GM10266 (cell line): ENCODE measurements around the gene WDR47.
"Not testable (repeated sequence)": the region's sequence is repeated elsewhere in the genome, so short reads cannot be mapped to it uniquely, and the experiment has no call there.

Experiments used
- DNase-seq: peaks from one replicate; pipeline ENCODE4 v3.0.0; 2012; ENCODE audit errors: extremely low spot score
- CTCF ChIP-seq: IDR thresholded peaks from 2 replicates; pipeline ENCODE4 v1.5.1; 2012; ENCODE audit warnings: mild to moderate bottlenecking, low read depth; ENCODE audit not compliant: control insufficient read depth, insufficient read depth; ENCODE audit errors: missing control alignments

The WDR47 gene

GRCh38 chr1:109065137-109065536 lies 23.2 kb upstream of the WDR47 start:
- DNase-seq: no peak
- TF ChIP-seq CTCF: no peak

- TF ChIP-seq CTCF: no peak
- no peak for DNase-seq
Observed at GRCh38 chr1:109061183-109061582, 19.3 kb upstream of the WDR47 start.

GRCh38 chr1:109060707-109061106 lies 18.8 kb upstream of the WDR47 start:
- no peak for DNase-seq
- no peak for TF ChIP-seq CTCF

GRCh38 chr1:109059026-109059425 lies 17.1 kb upstream of the WDR47 start:
- TF ChIP-seq CTCF: no peak
- DNase-seq: no peak

- TF ChIP-seq CTCF: no peak
- DNase-seq: no peak
Observed at GRCh38 chr1:109056064-109056463, 14.2 kb upstream of the WDR47 start.

GRCh38 chr1:109052145-109052544 lies 10.2 kb upstream of the WDR47 start:
- not testable (repeated sequence) for DNase-seq

- TF ChIP-seq CTCF: no peak
- DNase-seq: no peak
Observed at GRCh38 chr1:109050228-109050995, 8.5 kb upstream of the WDR47 start.

GRCh38 chr1:109048335-109048734 lies 6.4 kb upstream of the WDR47 start:
- TF ChIP-seq CTCF: no peak
- no peak for DNase-seq
